Calu3 (cell line): ENCODE data around the gene FGF19. TPM values are rescaled to one million over a fixed set of nuclear protein-coding genes. Genes with fewer than 3 reads are reported as not detected.

Experiments used
- BruUV-seq: library from RNA; stranded (reverse); fragments of 400-500 nt; replicated peaks from 2 replicates; lab custom pipeline; 2021; lab: Mats Ljungman, UMichigan
- CTCF ChIA-PET: fragments of 300-600 bp; sonication (Branson Sonifier 250); formaldehyde crosslinking; loops from one replicate; lab custom pipeline; 2022; ENCODE audit warnings: antibody characterized with exemption; lab: Charles Lee
- DNase-seq: peaks from one replicate; pipeline ENCODE4 v3.0.0; 2022
- H3K27ac Mint-ChIP-seq: one replicate; pipeline ENCODE4 v1.8.0; 2022; ENCODE audit warnings: mixed read lengths; ENCODE audit not compliant: unreplicated experiment
- H3K27me3 Mint-ChIP-seq: one replicate; pipeline ENCODE4 v1.8.0; 2022; ENCODE audit warnings: mixed read lengths; ENCODE audit not compliant: unreplicated experiment
- H3K36me3 Mint-ChIP-seq: one replicate; pipeline ENCODE4 v1.8.0; 2022; ENCODE audit warnings: mild to moderate bottlenecking, moderate library complexity, mixed read lengths; ENCODE audit not compliant: insufficient read depth, unreplicated experiment
- H3K4me1 Mint-ChIP-seq: one replicate; pipeline ENCODE4 v1.8.0; 2022; ENCODE audit warnings: mild to moderate bottlenecking, low read depth, mixed read lengths; ENCODE audit not compliant: unreplicated experiment
- H3K4me3 Mint-ChIP-seq: one replicate; pipeline ENCODE4 v1.8.0; 2022; ENCODE audit warnings: mild to moderate bottlenecking, low read depth, moderate library complexity, mixed read lengths; ENCODE audit not compliant: unreplicated experiment
- H3K9me3 Mint-ChIP-seq: one replicate; pipeline ENCODE4 v1.8.0; 2022; ENCODE audit warnings: low read depth, mixed read lengths; ENCODE audit not compliant: unreplicated experiment
- CTCF ChIP-seq: fragments of 200-600 bp; IDR thresholded peaks from one replicate; pipeline ENCODE4 v1.8.0; 2022; ENCODE audit warnings: antibody characterized with exemption; ENCODE audit not compliant: unreplicated experiment
- intact Hi-C: fragments of 100-400 bp; cut with micrococcal nuclease; formaldehyde crosslinking; loops from one replicate; pipeline ENCODE4 v1.10.0; 2022; ENCODE audit not compliant: unreplicated experiment
- total RNA-seq: library from RNA; stranded (reverse); gene quantifications from 2 replicates; pipeline ENCODE4 v1.2.3, GENCODE V29; 2022

Gene FGF19
- total RNA-seq, 1 experiment from 2014 or later = 1.4 TPM

- intact Hi-C loops = loop anchor here (5.0 kb wide), 1 partner anchor 581 kb away; no protein-coding TSS in a partner anchor
- H3K27me3 Mint-ChIP-seq = no peaks in the 10 kb centered on the region
- no peak for DNase-seq
- CTCF ChIA-PET = no interaction called here
- peaks cover 8% of the 10 kb centered on the region for H3K4me1 Mint-ChIP-seq
- H3K27ac Mint-ChIP-seq = no peak overlapping the region
- H3K36me3 Mint-ChIP-seq = no peaks in the 10 kb centered on the region
- H3K9me3 Mint-ChIP-seq = no peaks in the 10 kb centered on the region
- no peak overlapping the region for H3K4me3 Mint-ChIP-seq
- TF ChIP-seq CTCF = no peak
- no TSS peak for BruUV-seq
These were observed 21.0 kb downstream of the FGF19 start for GRCh38 chr11:69682681-69683326.

- no peak for DNase-seq
- intact Hi-C loops = loop anchor here (5.0 kb wide), 1 partner anchor 580 kb away; no protein-coding TSS in a partner anchor
- CTCF ChIA-PET = no interaction called here
These were observed 21.6 kb downstream of the FGF19 start for GRCh38 chr11:69682221-69682620.

GRCh38 chr11:69680688-69681087 lies 23.1 kb downstream of the FGF19 start:
- no peak for DNase-seq
- no peak for TF ChIP-seq CTCF
- Mint-ChIP-seq H3K9me3 (no peaks in the 10 kb centered on the region), H3K4me1 (peaks cover 8% of the 10 kb centered on the region), H3K27me3 (no peaks in the 10 kb centered on the region), H3K4me3 (no peak overlapping the region), H3K36me3 (peaks cover under 1% of the 10 kb centered on the region), H3K27ac (no peak overlapping the region)
- CTCF ChIA-PET = no interaction called here
- intact Hi-C loops = loop anchor here (5.0 kb wide), 1 partner anchor 578 kb away; no protein-coding TSS in a partner anchor
- BruUV-seq = no TSS peak

More at GRCh38 chr11:69682221-69682620, 21.6 kb downstream of the FGF19 start:
- Mint-ChIP-seq H3K4me1 (peaks cover 8% of the 10 kb centered on the region), H3K36me3 (no peaks in the 10 kb centered on the region), H3K27me3 (no peaks in the 10 kb centered on the region), H3K4me3 (no peak overlapping the region), H3K27ac (no peak overlapping the region), H3K9me3 (no peaks in the 10 kb centered on the region)
- no TSS peak for BruUV-seq
- TF ChIP-seq CTCF = no peak

- peaks cover 24% of the 10 kb centered on the region for H3K4me1 Mint-ChIP-seq
- no peak overlapping the region for H3K4me3 Mint-ChIP-seq
- CTCF ChIA-PET = interaction anchor here (0.5 kb wide), 1 partner anchor 38 kb away, joined by 3 read pairs; no protein-coding TSS in a partner anchor
- no peaks in the 10 kb centered on the region for H3K27me3 Mint-ChIP-seq
- H3K9me3 Mint-ChIP-seq = no peaks in the 10 kb centered on the region
- H3K36me3 Mint-ChIP-seq = peaks cover 30% of the 10 kb centered on the region
- no peak overlapping the region for H3K27ac Mint-ChIP-seq
- intact Hi-C loops = no loop called here
- no TSS peak for BruUV-seq
- TF ChIP-seq CTCF = no peak
- no peak for DNase-seq
These were observed 26.1 kb downstream of the FGF19 start for GRCh38 chr11:69677749-69678148.
